SIG-M5 (cell line): ENCODE measurements around the gene LLGL2.

ENCODE experiments used
- DNase-seq: peaks from one replicate; lab custom pipeline; 2025; lab: John Stamatoyannopoulos, UW

LLGL2 gene

DNA sequence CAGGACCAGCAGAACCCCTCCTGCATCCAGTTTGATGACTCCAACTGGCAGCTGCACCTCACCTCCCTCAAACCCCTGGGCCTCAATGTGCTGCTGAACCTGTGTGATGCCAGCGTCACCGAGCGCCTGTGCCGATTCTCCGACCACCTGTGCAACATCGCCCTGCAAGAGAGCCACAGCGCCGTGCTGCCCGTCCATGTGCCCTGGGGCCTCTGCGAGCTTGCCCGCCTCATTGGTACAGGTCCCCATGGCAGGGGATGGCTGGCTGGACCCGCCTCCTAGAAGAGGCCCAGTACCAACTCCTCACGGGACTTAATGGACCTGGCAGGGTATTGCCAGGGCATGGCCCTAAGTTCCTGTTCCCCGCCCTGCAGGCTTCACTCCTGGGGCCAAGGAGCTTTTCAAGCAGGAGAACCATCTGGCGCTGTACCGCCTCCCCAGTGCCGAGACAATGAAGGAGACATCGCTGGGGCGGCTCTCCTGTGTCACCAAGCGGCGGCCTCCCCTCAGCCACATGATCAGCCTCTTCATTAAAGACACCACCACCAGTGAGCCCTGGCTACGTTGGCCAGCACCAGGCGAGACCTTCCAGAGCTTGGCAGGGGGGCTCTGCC is 32.8 kb upstream of the LLGL2 start:
- DNase-seq: no peak

GRCh38 chr17:75493476-75494129 is 31.9 kb upstream of the LLGL2 start:
- DNase-seq: no peak

DNA sequence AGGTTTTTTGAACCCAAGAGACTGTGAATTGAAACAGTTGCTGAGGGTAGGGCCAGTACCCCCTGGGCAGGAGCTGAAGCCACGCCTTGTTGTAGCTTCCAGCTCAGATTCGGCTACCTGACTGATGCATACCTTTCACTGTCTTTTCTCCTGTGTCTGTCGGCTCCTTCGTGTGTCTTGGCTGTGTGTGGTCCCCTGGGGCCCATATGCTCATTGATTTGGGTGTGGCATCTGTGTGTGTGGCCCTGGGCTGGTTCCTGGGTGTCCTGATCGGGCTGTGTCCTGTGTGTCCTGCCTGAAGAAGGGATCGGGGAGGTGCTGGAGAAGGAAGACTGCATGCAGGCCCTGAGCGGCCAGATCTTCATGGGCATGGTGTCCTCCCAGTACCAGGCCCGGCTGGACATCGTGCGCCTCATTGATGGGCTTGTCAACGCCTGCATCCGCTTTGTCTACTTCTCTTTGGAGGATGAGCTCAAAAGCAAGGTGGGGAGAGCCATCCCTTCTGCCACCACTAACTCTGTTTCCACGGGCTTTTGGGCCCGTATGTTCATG is 31.1 kb upstream of the LLGL2 start:
- no peak for DNase-seq

GRCh38 chr17:75496005-75496404 is 29.5 kb upstream of the LLGL2 start:
- DNase-seq: no peak

DNA sequence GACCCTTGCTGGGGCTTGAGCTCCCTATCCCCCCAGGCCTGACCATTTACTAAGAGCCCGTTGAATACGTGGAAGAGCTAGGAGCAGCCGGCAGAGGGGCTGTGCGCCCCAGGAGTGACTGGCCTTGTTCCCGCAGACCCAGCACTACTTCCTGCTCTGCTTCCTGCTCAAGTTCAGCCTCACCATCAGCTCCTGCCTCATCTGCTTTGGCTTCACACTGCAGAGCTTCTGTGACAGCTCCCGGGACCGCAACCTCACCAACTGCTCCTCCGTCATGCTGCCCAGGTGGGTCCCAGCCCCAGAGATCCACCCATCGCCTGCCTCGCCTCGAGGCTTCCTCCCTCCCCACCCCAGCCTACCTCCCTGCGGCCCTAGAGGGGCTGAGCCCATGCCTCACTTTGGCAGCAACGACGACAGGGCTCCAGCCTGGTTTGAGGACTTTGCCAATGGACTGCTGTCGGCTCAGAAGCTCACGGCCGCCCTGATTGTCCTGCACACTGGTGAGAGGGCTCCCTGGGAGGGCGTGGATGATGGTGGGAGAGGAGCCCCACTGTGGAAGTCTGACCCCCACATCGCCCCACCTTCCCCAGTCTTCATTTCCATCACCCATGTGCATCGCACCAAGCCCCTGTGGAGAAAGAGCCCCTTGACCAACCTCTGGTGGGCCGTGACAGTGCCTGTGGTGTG is 27.3 kb upstream of the LLGL2 start:
- DNase-seq: no peak

DNA sequence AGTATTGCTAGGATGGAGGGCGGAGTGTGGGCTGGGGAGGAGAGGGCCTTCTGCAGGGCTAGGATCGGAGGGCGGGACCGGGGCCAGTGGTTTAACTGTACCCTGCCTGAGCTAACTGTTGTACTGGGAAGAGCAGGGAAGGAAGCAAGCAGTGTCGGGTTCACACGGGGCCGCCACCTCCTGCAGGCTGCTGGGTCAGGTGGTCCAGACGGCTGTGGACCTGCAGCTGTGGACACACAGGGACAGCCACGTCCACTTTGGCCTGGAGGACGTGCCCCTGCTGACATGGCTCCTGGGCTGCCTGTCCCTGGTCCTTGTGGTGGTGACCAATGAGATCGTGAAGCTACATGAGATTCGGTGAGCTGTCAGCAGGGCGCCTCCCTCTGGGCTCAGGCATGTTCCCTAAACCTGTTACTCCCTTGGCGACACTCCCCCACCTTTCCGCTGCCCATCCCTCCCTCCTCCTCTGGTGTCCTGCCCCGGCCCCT is 26.7 kb upstream of the LLGL2 start:
- no peak for DNase-seq

- no peak for DNase-seq
Observed at GRCh38 chr17:75499313-75500022, 26.0 kb upstream of the LLGL2 start.

- no peak for DNase-seq
Observed at GRCh38 chr17:75500419-75501216, 24.9 kb upstream of the LLGL2 start.

GRCh38 chr17:75501378-75502071 is 24.0 kb upstream of the LLGL2 start:
- DNase-seq: no peak

DNA sequence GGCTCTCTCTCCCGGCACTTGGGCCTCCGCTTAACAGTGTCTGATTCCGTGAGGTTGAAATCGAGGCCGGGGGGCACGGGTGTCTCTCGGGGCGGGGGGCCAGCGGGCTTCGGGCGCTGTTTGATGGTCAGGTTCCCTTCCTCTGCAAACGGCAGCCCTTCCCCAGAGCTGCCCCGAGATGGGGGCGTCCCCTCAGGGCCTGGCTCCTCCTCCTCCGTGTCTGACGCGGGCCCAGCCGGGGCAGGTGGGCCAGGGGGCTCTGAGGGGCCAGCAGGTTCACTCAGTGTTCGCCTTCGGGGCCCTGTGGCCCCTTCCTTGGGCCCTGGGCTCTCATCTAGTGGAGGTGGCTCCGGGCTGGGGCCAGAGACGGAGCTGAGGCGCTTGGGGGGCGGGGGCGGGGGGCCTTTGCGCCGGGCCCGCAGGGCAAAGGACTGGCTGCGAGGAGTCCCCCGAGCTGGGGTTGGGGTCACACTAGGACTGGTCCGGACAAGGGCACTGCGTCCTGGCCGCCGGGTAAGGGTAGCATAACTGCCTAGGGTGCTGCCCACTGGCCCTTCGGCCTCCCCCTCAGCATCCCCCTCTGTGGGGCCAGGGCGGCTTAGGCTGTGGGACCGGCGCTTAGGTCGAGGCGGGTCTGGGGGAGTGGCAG is 23.3 kb upstream of the LLGL2 start:
- no peak for DNase-seq

- no peak for DNase-seq
Observed at GRCh38 chr17:75502721-75503329, 22.7 kb upstream of the LLGL2 start.

- DNase-seq: no peak
Observed at GRCh38 chr17:75503337-75503950, 22.1 kb upstream of the LLGL2 start.

DNA sequence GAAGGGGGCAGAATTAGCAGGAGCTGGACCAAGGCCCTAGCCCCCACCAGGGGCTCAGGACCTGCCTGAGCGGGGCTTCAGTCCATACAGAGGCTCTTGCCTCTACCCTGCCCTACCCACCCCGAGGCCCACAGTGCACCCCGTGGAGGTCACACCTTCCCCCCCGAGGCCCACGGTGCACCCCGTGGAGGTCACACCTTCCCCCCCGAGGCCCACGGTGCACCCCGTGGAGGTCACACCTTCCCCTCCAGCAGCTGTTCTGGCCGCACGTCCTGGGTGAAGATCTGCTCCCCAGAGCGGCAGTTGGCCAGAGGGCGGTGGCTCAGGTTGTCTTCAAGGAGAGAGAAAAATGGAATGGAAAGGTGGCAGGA is 21.5 kb upstream of the LLGL2 start:
- no peak for DNase-seq

DNA sequence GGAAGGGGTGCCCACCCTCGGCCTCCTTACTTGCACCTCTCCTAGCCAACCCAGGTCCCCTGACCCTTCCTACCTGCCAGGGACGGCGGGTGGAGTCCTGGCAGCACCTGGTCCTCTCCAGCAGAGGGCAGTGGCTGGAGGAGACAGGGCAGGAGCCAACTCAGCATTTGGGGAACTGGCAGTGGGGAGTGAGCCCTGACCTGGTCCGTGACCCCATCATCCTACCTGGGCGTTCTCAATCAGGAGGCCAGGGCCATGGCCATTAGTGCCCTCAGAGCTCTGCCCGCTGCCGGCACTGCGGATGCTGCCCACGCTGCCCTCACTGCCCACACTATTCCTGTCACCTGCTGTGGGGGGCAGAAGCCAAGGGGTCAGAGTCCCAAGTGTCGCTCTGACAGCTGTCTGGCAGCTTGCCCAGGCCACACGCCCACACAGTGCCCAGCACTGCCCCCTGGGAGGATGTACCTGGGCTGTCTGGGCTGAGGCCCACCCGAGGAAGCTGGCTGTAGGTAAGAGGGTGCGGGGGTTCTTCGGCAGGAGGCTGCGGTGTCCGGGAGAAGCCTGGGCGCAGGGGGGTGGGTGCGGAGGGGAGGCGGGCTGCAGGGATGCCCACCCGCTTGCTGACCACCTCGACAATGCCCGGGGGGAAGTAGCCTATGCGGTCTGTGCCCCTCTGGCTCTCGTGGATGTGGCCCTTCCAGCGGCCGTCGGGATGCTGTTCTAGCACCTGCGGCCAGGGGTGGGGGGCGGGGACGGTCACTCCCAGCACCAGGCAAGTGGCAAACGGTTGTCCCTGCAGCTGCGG is 20.9 kb upstream of the LLGL2 start:
- no peak for DNase-seq

DNA sequence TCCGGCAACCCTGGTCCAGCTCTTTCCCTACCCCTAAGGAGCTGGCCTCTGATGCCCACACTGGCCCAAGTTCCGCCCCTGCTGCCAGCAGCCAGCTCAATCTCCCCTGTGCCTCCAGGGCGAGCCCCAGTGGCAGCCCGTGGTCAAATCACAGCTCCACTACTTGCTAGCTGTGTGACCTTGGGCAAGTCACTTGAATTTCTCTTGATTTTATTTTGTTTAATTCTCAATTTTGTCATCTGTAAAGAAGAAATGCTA is 20.4 kb upstream of the LLGL2 start:
- DNase-seq: no peak

- no peak for DNase-seq
Observed at GRCh38 chr17:75505640-75506039, 19.9 kb upstream of the LLGL2 start.

DNA sequence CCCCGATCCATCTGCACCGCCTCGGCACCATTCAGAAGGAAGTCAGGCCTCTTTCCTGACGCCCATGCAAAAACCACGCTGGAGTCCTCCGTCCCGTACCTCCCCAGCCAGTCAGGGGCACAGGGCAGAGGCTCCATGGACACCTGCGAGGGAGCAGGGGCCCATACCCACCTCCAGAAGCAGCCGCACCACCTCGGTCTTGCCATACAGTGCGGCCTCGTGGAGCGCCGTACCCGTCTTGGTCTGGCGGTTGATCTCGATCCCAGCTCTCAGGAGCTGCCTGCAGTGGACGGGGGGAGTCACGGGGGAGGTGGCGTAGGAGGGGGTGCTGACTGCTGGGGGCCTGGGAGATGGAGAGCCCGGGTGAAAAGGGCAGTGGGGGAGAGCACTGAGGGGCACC is 19.4 kb upstream of the LLGL2 start:
- DNase-seq: no peak

DNA sequence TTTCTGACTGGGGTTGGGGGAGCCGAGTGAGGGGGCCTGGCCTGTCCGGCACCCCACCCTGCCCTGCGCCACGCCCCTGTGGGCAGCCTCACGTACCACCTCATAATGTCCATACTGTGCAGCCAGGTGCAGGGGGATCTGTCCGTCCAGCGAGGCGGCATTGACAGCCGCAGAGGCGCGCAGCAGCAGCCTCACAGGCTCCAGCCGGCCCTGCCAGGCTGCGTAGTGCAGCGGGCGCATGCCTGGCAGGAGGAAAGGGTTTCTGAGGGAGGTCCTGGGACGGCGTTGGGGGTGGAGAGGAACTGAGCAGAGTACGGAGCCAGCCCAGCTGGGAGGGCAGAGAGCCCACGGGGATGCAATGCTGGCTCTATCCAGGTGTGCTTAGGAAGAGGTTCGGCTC is 18.6 kb upstream of the LLGL2 start:
- DNase-seq: no peak
